Ovary (tissue), 9 donors: ENCODE results near the gene SKP2. TPM values are rescaled to one million over a fixed set of nuclear protein-coding genes. Genes with fewer than 3 reads are reported as not detected.
"Not testable (repeated sequence)": the region's sequence is repeated elsewhere in the genome, so short reads cannot be mapped to it uniquely, and the experiment has no call there.

Source experiments
- DNase-seq, 5 donors: peaks; one replicate each; pipeline ENCODE4 v3.0.0-alpha.2; 2019 to 2020
- H3K27ac ChIP-seq, 2 donors: fragments of 200-600 bp; one replicate each; pipeline versions ENCODE4 v1.5.1 to v1.8.0; 2019 to 2022
- H3K27me3 ChIP-seq: fragments of 200-600 bp; one replicate; pipeline ENCODE4 v1.8.0; 2022
- H3K36me3 ChIP-seq: fragments of 200-600 bp; sonication (generic); one replicate; pipeline ENCODE4 v1.5.1; 2019
- H3K4me1 ChIP-seq: one replicate; pipeline ENCODE4 v1.8.1; 2013; ENCODE audit warnings: mild to moderate bottlenecking, moderate library complexity; ENCODE audit not compliant: insufficient read depth
- H3K4me3 ChIP-seq: fragments of 200-600 bp; sonication (generic); one replicate; pipeline ENCODE4 v1.5.1; 2017
- H3K9me3 ChIP-seq, 2 donors: fragments of 200-600 bp in 1 of 2; sonication (generic) in 1 of 2; one replicate each; pipeline versions ENCODE4 v1.5.1 to v1.8.1; 2013 to 2019; ENCODE audit warnings: mild to moderate bottlenecking in 1 of 2, moderate library complexity in 1 of 2
- CTCF ChIP-seq, 3 donors: fragments of 450-650 bp in 2 of 3; fragments of 200-600 bp in 1 of 3; IDR thresholded peaks; one replicate each; pipeline versions ENCODE4 v1.5.1 to v1.8.0; 2016 to 2022; ENCODE audit warnings: antibody characterized with exemption in 3 of 3, mild to moderate bottlenecking in 1 of 3
- EP300 ChIP-seq: sonication (generic); formaldehyde crosslinking; IDR thresholded peaks from one replicate; pipeline ENCODE4 v1.6.1; 2017; ENCODE audit warnings: antibody characterized with exemption
- POLR2A ChIP-seq: fragments of 450-650 bp; IDR thresholded peaks from one replicate; pipeline ENCODE4 v1.6.1; 2017; ENCODE audit warnings: antibody characterized with exemption, mild to moderate bottlenecking, moderate library complexity
- WGBS, 3 donors: extraction: QIAGEN DNeasy Blood & Tissue Kit in 1 of 3; methylation state at CpG; one replicate each; pipeline versions ENCODE4 v1.1.5 to v1.1.7; 2013 to 2017; 5-methylcytosine and 5-hydroxymethylcytosine counted together
- intact Hi-C, 4 donors: fragments of 100-400 bp; cut with DNase I; formaldehyde crosslinking; loops; one replicate each; pipeline versions ENCODE4 v1.11.0 to v1.15.1; 2022 to 2023
- polyA plus RNA-seq, 2 donors: library from polyadenylated mRNA; stranded (reverse); fragments of 200-250 nt in 1 of 2; fragments of 350-450 nt in 1 of 2; fragmentation: Illumina TruSeq in 1 of 2; extraction: RNeasy Lipid Tissue Mini Kit (QIAGEN cat#74804) in 1 of 2; gene quantifications; one replicate each; pipeline ENCODE4 v1.2.3, GENCODE V29; 2013 to 2014
- total RNA-seq, 7 donors: library from RNA; depleted of rRNA in 2 of 7; stranded (reverse); fragments of >200 nt in 2 of 7; fragmentation: NEBNext Ultra II Directional in 3 of 7; extraction: Animal tissue kit (Norgen Biotek cat#: 25700) in 3 of 7; gene quantifications; one replicate each; pipeline versions ENCODE4 v1.1.0 to v1.2.4, GENCODE V29; 2016 to 2023
- donor health status: DM: no; HTN: no; CAD: no; lungs with moderate emphysema.
- donor health status: DM: no; HTN: no; CAD: no.
- donor health status: Bipolar disorder and iron deficiency.
- donor health status: DM: yes; HTN: yes; CAD: no.
- donor health status: DM: no; HTN: no; CAD: no.
- donor health status: DM: yes; HTN: yes; CAD: no.

SKP2 gene
- total and polyA plus RNA-seq, 9 donors: 4.5 to 15.4 (median 10.0) TPM

- DNase-seq: no peak
- 95 to 97% (median 96%) methylated on average over 5 of the region's 5 CpGs for WGBS, 3 donors
- Histone ChIP-seq H3K36me3 (no peaks in the 10 kb centered on the region), H3K4me3 (no peak overlapping the region), H3K4me1 (no peaks in the 10 kb centered on the region), H3K27ac (no peak overlapping the region), H3K27me3 (no peaks in the 10 kb centered on the region), H3K9me3 (peaks cover 0 to 4% of the 10 kb centered on the region in 2 donors)
- intact Hi-C loops: no loop called here
- no peak for TF ChIP-seq POLR2A
- no peak for TF ChIP-seq CTCF (IDR thresholded peaks at IDR 0.05)
Observed at GRCh38 chr5:36193746-36194145, 41.8 kb downstream of the SKP2 start.

- no peaks in the 10 kb centered on the region for H3K9me3 ChIP-seq
- no peaks in the 10 kb centered on the region for H3K36me3 ChIP-seq
- TF ChIP-seq CTCF (IDR thresholded peaks at IDR 0.05) (no peak), EP300 (no peak), POLR2A (no peak)
- intact Hi-C loops: no loop called here
- no peaks in the 10 kb centered on the region for H3K27me3 ChIP-seq
- H3K4me1 ChIP-seq: no peaks in the 10 kb centered on the region
- H3K4me3 ChIP-seq: no peak overlapping the region
- no peak for DNase-seq
- H3K27ac ChIP-seq: no peak overlapping the region
Observed at GRCh38 chr5:36198281-36198680, 46.4 kb downstream of the SKP2 start.

GRCh38 chr5:36198783-36199182 lies 46.9 kb downstream of the SKP2 start:
- 85 to 95% (median 89%) methylated on average over 2 to 3 of the region's 3 CpGs for WGBS, 3 donors
- H3K27me3 ChIP-seq, H3K27ac ChIP-seq, DNase-seq, H3K9me3 ChIP-seq, intact Hi-C loops, H3K4me1 ChIP-seq, H3K36me3 ChIP-seq, H3K4me3 ChIP-seq: not testable (repeated sequence)

- Histone ChIP-seq H3K4me1 (no peaks in the 10 kb centered on the region), H3K27ac (no peak overlapping the region), H3K36me3 (no peaks in the 10 kb centered on the region), H3K9me3 (no peaks in the 10 kb centered on the region), H3K4me3 (no peak overlapping the region), H3K27me3 (no peaks in the 10 kb centered on the region)
- no peak for DNase-seq
- 12 to 38% (median 37%) methylated on average over 2 of the region's 2 CpGs for WGBS, 3 donors
- intact Hi-C loops: no loop called here
- TF ChIP-seq EP300 (no peak), CTCF (IDR thresholded peaks at IDR 0.05) (no peak), POLR2A (no peak)
Observed at GRCh38 chr5:36199620-36200019, 47.7 kb downstream of the SKP2 start.

GRCh38 chr5:36200513-36200912 lies 48.6 kb downstream of the SKP2 start:
- no peak overlapping the region for H3K4me3 ChIP-seq
- WGBS, 3 donors: 92 to 93% (median 93%) methylated on average over 4 of the region's 4 CpGs
- H3K9me3 ChIP-seq: no peaks in the 10 kb centered on the region
- H3K27me3 ChIP-seq: no peaks in the 10 kb centered on the region
- no peak overlapping the region for H3K27ac ChIP-seq
- no peak for DNase-seq
- no peaks in the 10 kb centered on the region for H3K4me1 ChIP-seq
- H3K36me3 ChIP-seq: no peaks in the 10 kb centered on the region
- intact Hi-C loops: no loop called here
- TF ChIP-seq EP300 (no peak), POLR2A (no peak), CTCF (IDR thresholded peaks at IDR 0.05) (no peak)
